Activated naive CD4-positive, alpha-beta T cell treated with anti-CD3 and anti-CD28 coated beads, Interleukin-2, amount 50 U/mL, for 72 hours (primary cell): ENCODE results near the gene CTNNA3. TPM values are rescaled to one million over a fixed set of nuclear protein-coding genes. Genes with fewer than 3 reads are reported as not detected.

Experiments used
- ATAC-seq, 2 donors: fragments of 150-1000 bp; cut with Tn5 transposase; 2 replicates each; pipeline ENCODE4 v1.10.0; 2021; ENCODE audit warnings: mild to moderate bottlenecking in 2 of 2, moderate library complexity in 2 of 2
- DNase-seq, 2 donors: peaks; one replicate each; pipeline ENCODE4 v3.0.0; 2021 to 2022; ENCODE audit warnings: low spot score in 2 of 2
- H3K27ac Mint-ChIP-seq, 2 donors: one replicate each; pipeline ENCODE4 v1.8.0; 2022; ENCODE audit warnings: mild to moderate bottlenecking in 2 of 2, mixed read lengths in 2 of 2
- H3K36me3 Mint-ChIP-seq, 2 donors: one replicate each; pipeline ENCODE4 v1.8.0; 2022; ENCODE audit warnings: mixed read lengths in 2 of 2
- H3K9me3 Mint-ChIP-seq, 2 donors: one replicate each; pipeline ENCODE4 v1.8.0; 2022; ENCODE audit warnings: mixed read lengths in 2 of 2
- total RNA-seq, 2 donors: library from RNA; stranded (reverse); gene quantifications; one replicate each; pipeline ENCODE4 v1.2.3, GENCODE V29; 2022

The CTNNA3 gene
- total RNA-seq, 2 donors from 2014 or later, result 0.30 to 0.39 TPM

DNA sequence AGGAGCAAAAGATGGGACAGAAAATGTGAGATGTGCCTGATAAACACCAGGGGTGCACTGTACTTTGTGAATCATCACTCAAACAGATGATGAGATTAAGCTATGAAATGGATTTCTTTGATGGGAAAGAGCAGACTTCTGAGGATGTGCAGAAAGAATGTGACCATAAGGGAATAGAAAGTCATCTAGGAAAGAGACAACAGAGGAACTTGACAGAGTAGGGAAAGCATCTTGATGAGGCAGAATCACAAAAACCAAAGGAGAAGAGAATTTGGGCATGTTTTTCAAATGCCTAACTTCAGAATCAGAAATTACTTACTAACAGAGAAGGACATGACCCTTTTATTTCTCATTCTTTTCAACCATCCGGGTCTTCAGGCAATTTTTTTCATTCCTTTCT is 852.6 kb downstream of the CTNNA3 start:
- ATAC-seq (no peak), DNase-seq (no peak)
- Mint-ChIP-seq H3K36me3 (no peaks in the 10 kb centered on the region), H3K9me3 (peaks cover 0 to 3% of the 10 kb centered on the region in 2 donors), H3K27ac (no peak overlapping the region)

DNA sequence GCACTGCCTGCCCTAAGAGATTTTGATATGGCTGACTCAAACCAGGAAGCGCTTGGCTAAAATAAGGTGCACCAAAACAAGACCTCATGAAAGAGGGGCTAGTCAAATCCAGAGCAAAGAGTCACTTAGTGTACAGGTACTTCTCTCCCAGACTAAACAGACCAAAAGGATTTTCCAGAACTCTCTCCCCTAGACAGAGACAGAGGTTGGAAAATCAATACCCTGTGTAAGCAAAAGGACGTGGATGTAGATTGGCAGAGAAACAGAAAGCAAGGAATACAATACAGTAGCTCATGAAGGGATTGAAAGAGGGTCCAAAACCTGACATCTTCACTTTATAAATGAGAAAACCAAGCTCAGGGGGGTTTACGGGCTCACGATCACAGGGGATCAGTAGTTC is 853.1 kb downstream of the CTNNA3 start:
- H3K27ac Mint-ChIP-seq, result no peak overlapping the region
- ATAC-seq, result no peak
- no peak for DNase-seq
- peaks cover 0 to 2% of the 10 kb centered on the region in 2 donors for H3K9me3 Mint-ChIP-seq
- H3K36me3 Mint-ChIP-seq, result no peaks in the 10 kb centered on the region

DNA sequence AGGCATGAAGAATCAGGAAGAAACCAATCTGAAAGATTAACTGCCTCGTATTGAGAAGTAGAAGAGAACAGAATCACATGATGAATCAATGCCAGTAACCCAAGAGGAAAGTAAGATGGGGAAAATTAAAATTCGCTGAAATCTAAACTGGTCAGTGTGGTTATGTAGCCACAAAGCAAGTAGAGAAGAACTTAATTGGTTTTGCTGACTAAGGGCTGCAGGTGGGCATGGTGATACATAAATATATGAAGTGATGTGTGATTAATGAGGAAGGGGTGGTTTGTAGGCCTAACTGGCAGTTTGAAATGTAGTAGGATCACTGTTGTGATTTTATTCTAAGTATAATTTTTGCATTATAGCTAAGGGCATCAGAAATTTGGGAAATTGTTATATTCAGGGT is 853.6 kb downstream of the CTNNA3 start:
- Mint-ChIP-seq H3K9me3 (no peaks in the 10 kb centered on the region), H3K27ac (no peak overlapping the region), H3K36me3 (no peaks in the 10 kb centered on the region)
- no peak for ATAC-seq
- no peak for DNase-seq

DNA sequence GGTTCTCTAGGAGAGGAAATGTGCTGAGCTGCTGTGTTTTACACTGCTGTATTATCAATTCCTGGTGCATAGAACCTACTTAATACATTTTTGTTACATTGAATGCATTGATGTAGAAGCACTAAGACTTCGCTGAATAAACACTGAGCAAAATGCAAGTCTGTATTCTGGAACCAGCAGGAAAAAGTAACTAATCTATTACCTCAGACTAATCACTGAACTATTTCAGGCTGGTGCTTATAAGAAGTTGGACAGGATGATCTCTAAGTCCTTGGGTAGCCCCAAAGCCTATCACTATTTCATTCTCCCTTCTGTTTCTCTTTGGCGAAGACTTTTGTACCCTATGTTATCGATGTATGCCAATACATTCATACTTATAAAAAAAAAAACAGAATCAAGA is 857.3 kb downstream of the CTNNA3 start:
- DNase-seq (no peak), ATAC-seq (no peak)
- H3K36me3 Mint-ChIP-seq, result no peaks in the 10 kb centered on the region
- H3K27ac Mint-ChIP-seq, result no peak overlapping the region
- peaks cover 3 to 7% of the 10 kb centered on the region in 2 donors for H3K9me3 Mint-ChIP-seq

DNA sequence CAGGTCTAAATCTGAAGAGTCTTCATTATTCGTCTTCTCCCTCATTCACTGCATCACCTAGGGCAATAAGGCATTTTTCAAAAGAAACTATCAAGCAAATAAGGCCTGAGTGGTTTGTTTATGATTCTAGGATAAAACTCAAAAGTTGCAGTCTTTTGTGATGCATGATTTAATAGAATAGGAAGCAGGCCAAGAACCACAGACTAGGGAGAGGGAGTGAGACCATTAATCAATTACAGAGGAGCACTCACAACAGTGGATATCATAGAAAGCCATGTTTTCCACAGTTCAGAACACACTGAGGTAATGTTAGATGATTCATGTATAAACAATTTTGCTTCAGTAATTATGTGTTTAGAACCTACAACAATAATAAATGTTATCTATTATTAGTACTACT is 858.0 kb downstream of the CTNNA3 start:
- DNase-seq (no peak), ATAC-seq (no peak)
- Mint-ChIP-seq H3K27ac (no peak overlapping the region), H3K9me3 (peaks cover 3 to 7% of the 10 kb centered on the region in 2 donors), H3K36me3 (no peaks in the 10 kb centered on the region)

DNA sequence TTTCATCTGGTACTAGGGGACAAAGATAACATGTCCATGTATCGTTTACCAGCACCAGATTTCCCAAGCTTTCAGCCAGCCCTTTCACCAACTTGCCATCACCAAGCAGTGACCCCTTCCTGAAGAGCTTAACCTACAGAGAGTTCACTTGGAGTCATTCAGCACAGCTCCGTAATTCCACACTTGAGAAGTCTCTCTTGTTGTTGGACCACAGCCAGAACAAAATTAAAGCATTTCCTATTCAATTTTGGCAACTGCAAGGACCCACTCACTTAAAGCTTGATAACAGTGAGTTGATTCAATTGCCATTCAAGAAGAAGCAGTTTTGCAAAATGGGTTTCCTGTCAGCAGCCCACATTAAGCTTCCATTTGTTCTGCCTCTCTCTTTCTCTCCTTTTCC is 858.7 kb downstream of the CTNNA3 start:
- no peak for DNase-seq
- Mint-ChIP-seq H3K36me3 (no peaks in the 10 kb centered on the region), H3K9me3 (peaks cover 3 to 7% of the 10 kb centered on the region in 2 donors), H3K27ac (no peak overlapping the region)
- no peak for ATAC-seq

DNA sequence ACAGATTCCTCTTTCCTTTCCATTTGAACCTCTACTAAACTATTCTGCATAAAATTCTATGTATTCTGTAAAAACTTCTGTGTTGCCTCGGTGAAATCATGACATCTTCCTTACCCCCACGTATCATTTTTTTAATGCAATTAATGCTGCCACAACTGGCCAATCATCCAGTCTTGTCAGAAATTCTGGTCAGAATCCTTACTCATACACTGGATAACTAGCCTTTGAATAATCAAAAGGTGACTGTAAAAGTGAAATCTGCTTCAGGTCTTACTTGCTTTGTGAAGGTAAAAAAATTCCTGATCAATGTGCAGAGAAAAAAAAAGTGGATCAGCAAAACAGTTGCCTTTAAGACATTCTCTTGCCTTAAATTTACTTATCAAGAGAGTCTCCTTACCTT is 859.2 kb downstream of the CTNNA3 start:
- no peaks in the 10 kb centered on the region for H3K36me3 Mint-ChIP-seq
- DNase-seq, result no peak
- no peak for ATAC-seq
- peaks cover 3 to 7% of the 10 kb centered on the region in 2 donors for H3K9me3 Mint-ChIP-seq
- H3K27ac Mint-ChIP-seq, result no peak overlapping the region

DNA sequence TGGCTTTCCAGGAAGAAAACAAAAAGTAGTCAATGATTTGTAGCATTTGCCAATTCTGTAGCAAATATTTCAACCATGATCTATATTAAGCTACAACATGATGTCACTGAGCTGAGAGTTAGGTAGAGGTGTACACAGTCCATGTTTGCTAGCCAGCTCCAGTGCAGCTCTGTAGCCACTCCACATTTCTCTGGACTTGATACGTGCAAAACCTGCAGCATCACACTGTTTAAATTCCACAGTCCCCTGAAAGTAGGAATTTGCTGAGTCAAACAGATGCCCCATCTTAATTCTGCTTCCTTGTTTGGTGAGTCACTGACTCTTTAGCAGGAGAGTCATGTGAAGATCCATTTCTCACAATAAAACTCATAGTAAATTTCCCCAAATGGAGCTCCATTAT is 859.9 kb downstream of the CTNNA3 start:
- Mint-ChIP-seq H3K9me3 (peaks cover 7 to 14% of the 10 kb centered on the region in 2 donors), H3K36me3 (no peaks in the 10 kb centered on the region), H3K27ac (no peak overlapping the region)
- no peak for ATAC-seq
- no peak for DNase-seq

DNA sequence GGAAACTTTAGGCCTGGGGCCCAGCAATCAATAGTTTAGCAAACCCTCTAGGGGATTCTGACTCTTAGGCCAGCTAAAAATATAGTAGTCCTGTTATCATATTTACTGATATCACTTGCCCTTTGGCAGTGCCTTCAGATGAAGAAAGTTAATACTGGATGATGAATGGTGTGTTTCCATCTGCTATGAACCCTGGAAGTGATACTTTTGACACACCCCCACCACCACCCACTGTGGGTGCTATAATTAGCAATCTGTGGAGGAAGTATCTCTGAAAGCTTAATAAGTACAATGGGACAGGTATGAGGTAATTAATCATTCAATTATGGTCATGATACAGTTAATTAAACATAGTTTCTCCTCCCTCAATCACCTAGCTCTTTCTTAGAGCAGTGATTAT is 860.6 kb downstream of the CTNNA3 start:
- no peak for ATAC-seq
- H3K27ac Mint-ChIP-seq, result no peak overlapping the region
- no peak for DNase-seq
- H3K36me3 Mint-ChIP-seq, result no peaks in the 10 kb centered on the region
- peaks cover 9 to 17% of the 10 kb centered on the region in 2 donors for H3K9me3 Mint-ChIP-seq

DNA sequence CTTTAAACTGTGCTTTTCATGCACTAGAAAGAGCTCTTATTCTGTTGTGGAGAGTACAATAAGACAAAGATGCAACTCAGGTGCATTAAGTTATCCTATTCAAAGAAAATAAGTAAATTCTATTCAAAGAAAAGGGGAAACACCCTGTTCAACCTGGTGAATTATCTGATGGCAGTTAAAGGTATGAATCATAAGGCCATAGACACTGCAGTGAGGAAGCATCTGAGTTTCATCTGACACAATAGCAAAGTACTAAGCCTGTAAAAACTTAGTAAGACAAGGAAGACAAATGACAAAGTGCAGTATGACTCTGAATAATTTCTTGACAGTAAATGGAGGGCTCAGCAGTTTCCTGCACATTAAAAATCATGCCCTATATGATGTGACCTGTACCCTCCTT is 861.2 kb downstream of the CTNNA3 start:
- Mint-ChIP-seq H3K9me3 (peaks cover 9 to 17% of the 10 kb centered on the region in 2 donors), H3K36me3 (no peaks in the 10 kb centered on the region), H3K27ac (no peak overlapping the region)
- no peak for ATAC-seq
- no peak for DNase-seq

DNA sequence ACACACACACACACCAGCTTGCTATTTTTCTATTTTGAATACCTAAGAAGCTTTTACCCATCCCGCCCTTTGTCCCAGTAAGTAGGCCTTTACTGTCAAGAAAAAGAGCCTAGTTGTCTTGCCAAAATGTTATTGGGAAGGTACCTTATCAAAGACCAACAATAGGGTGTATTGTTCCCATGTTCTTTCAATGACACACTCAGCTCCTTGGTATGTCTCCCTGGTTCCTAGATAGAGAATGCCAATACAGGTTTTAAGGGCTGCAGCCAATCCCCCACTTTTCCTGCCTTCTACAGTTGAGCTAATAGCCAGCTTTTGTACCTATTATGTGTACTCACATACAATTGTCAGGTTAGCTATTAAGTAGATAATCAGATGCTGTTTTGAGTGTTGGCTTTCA is 862.1 kb downstream of the CTNNA3 start:
- H3K36me3 Mint-ChIP-seq, result no peaks in the 10 kb centered on the region
- ATAC-seq (no peak), DNase-seq (no peak)
- H3K9me3 Mint-ChIP-seq, result peaks cover 9 to 17% of the 10 kb centered on the region in 2 donors
- H3K27ac Mint-ChIP-seq, result no peak overlapping the region

DNA sequence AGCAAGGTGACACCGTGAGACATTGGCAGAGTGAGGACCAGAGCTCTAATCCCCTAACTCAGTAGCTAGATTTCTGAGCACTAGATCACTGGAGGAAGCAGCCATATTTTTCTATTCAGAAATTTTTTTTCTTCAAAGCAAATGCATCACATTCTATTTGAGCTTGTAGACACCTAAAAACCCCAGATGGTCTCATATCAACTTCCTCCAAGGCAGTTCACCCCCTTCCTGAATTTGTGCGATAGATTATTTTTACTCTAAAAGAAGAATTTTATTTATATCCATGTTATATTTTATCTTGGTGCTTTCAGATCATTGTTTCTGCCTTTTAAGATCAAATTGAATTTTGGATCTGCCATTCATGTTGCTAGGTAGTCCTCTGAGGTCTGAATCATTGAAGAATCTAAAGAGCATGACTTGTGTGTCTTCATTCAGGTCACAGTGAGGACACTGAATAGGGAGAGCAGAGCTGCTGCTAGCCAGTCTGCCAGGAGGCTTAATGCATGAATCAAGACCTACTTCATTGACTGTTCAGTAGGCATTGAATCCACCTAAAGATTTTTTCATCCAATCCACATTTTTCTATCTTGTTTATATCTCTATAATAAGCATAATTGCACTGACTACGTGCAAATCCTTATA is 863.1 kb downstream of the CTNNA3 start:
- DNase-seq (no peak), ATAC-seq (no peak)
- Mint-ChIP-seq H3K9me3 (peaks cover 9 to 17% of the 10 kb centered on the region in 2 donors), H3K27ac (no peak overlapping the region), H3K36me3 (no peaks in the 10 kb centered on the region)

DNA sequence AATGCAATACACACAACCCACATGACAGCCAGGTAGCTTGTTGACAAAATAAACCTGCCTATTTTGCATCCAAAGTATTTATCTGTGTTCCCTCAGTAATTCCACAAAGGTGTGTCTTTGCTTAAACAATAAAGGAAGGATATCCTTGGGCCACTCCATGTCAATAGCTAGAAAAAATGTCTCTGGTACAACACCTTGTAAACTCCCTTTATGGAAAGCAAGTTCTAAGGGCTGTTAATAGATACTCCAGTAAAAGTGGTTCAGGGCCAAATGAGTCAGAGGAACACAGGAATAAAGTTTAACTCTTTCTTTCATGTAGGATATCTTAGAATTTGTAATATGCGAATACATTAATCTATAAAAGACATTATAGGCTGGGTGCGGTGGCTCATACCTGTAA is 867.0 kb downstream of the CTNNA3 start:
- ATAC-seq (no peak), DNase-seq (no peak)
- H3K9me3 Mint-ChIP-seq, result peaks cover 10 to 15% of the 10 kb centered on the region in 2 donors
- no peaks in the 10 kb centered on the region for H3K36me3 Mint-ChIP-seq
- H3K27ac Mint-ChIP-seq, result no peak overlapping the region

DNA sequence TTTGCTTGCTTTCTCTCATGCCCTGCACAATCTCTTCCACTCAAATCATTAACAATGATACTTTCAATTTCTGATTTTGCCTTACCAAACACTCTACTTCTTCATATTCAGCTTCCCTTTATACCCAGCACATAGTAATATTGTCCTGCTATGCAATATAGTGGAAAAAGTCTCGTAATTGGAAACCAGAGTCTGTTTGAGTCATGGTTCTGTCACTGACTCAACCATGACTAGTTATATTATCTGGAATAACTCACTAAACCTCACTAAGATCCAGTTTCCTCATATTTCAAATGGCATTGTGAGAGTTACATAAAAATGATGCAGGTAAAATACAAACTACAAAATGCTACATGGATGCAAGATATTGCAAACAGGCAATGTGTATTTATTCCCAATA is 868.6 kb downstream of the CTNNA3 start:
- DNase-seq, result no peak
- H3K9me3 Mint-ChIP-seq, result peaks cover 14 to 15% of the 10 kb centered on the region in 2 donors
- H3K36me3 Mint-ChIP-seq, result no peaks in the 10 kb centered on the region
- H3K27ac Mint-ChIP-seq, result no peak overlapping the region
- ATAC-seq, result no peak

DNA sequence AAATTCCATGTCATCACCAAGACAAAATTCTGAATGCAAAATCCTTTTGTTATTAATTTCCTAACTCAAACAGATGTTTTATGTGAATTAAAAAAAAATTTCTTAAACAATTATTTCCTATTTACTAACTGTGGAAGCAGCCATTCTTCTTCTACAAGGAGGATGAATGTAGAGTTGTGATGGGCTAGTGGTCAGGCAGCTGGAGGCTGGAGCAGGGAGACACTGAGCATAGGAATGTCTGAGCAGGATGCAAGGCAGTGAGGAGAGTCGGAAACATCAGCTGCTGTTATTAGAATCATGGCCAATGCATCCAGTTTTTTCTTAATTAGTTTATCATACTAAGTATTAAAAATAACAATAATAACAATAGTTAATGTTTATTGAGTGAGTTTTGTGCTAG is 872.7 kb downstream of the CTNNA3 start:
- DNase-seq (no peak), ATAC-seq (no peak)
- Mint-ChIP-seq H3K9me3 (peaks cover 5 to 9% of the 10 kb centered on the region in 2 donors), H3K27ac (no peak overlapping the region), H3K36me3 (no peaks in the 10 kb centered on the region)

DNA sequence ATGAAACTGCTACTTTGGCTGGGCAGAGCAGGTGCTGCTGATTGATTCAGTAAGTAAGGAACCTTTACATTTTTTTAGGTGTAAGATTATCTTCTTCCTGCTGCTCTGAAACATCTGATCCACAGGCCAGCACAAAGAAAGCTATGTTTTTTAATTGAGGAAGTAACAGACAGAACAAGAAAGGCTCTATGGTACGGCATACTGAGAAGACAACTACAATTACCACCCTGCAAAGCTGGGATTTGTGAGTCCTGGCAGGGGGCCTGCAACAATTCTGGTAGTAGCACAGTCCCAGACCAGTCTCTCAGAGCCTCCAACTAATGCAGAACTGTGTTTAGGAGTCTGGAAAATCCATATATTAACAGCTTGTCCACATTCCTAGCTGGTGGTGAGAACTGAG is 873.2 kb downstream of the CTNNA3 start:
- no peak for DNase-seq
- peaks cover 5 to 9% of the 10 kb centered on the region in 2 donors for H3K9me3 Mint-ChIP-seq
- ATAC-seq, result no peak
- H3K36me3 Mint-ChIP-seq, result no peaks in the 10 kb centered on the region
- H3K27ac Mint-ChIP-seq, result no peak overlapping the region

DNA sequence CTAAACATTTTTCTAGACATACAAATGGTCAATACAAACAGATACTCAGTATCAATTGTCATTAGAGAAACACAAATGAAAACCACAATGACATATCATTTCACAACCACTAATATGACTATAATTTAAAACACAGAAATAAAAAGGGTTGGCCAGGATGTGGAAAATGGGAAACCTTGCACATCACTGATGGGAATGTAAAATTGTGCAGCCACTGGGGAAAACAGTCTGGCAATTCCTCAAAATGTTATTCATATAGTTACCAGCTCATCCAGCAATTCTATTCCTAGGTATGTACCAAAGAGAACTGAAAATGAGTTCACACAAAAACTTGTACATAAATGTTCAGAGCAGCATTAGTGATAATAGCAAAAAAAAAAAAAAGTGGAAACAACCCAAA is 876.3 kb downstream of the CTNNA3 start:
- Mint-ChIP-seq H3K36me3 (no peaks in the 10 kb centered on the region), H3K27ac (no peak overlapping the region), H3K9me3 (peaks cover 0 to 5% of the 10 kb centered on the region in 2 donors)
- ATAC-seq (no peak), DNase-seq (no peak)

DNA sequence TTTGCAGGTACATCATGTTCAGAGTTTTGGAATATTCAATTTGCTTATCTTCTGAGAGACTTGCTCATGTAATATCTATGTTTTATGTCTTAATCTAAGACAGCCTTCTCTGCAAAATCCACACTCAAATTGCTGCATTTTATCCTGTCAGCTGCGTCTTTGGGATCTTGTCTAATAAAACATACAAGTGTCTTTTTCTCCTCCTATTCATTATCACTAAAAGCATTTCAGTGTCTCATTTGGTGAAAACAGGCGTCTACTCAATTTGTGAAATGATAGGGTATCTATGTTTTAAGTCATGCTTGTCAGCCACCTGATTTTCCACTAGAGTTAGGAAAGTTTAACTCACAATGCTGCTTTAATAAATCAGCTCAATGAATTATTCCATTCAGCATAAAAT is 882.9 kb downstream of the CTNNA3 start:
- Mint-ChIP-seq H3K9me3 (peaks cover 4 to 7% of the 10 kb centered on the region in 2 donors), H3K27ac (no peak overlapping the region), H3K36me3 (no peaks in the 10 kb centered on the region)
- ATAC-seq, result no peak
- no peak for DNase-seq

DNA sequence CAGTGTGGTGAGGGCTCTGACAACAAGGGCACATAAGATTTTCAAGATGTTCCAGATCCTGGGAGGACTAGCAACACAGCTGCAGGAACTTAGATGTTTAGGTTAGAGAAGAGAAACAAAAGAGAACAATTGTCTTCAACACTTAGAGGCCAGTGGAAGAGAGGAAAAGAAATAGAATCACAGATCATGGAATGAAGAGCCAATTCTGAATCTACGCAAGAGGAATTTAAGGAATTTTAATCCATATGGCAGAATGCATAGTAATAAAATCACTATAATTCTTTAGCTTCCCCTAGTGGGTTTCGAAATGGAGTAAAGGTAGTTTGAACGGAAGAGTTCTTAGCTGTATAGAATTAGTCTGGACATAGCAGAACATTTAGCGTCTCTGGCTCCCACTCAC is 884.8 kb downstream of the CTNNA3 start:
- ATAC-seq (no peak), DNase-seq (no peak)
- H3K27ac Mint-ChIP-seq, result no peak overlapping the region
- H3K9me3 Mint-ChIP-seq, result peaks cover 4 to 7% of the 10 kb centered on the region in 2 donors
- no peaks in the 10 kb centered on the region for H3K36me3 Mint-ChIP-seq
